BJ (cell line): ENCODE data around the gene CHST11. TPM values are rescaled to one million over a fixed set of nuclear protein-coding genes. Genes with fewer than 3 reads are reported as not detected.

Experiments
- CTCF ChIA-PET: fragments of 350-600 bp; formaldehyde crosslinking; extraction: SDS; loops from one replicate; lab custom pipeline; 2021; ENCODE audit warnings: antibody characterized with exemption, inconsistent platforms; lab: Yijun Ruan, JAX
- POLR2A ChIA-PET: fragments of 300-600 bp; sonication (Branson Sonifier 250); formaldehyde crosslinking; extraction: SDS; loops from one replicate; lab custom pipeline; 2021; ENCODE audit warnings: antibody characterized with exemption; lab: Charles Lee
- DNase-seq: peaks from one replicate; pipeline ENCODE4 v3.0.0-alpha.2; 2011; ENCODE audit warnings: low read depth
- H3K27me3 ChIP-seq: 2 replicates; pipeline ENCODE4 v1.6.0; 2011; ENCODE audit warnings: low read length; ENCODE audit not compliant: control insufficient read depth, insufficient read depth
- H3K36me3 ChIP-seq: 2 replicates; pipeline ENCODE4 v1.5.1; 2011; ENCODE audit warnings: low read length; ENCODE audit not compliant: control insufficient read depth, insufficient read depth
- H3K4me3 ChIP-seq: 2 replicates; pipeline ENCODE4 v1.5.1; 2011; ENCODE audit warnings: low read depth, mild to moderate bottlenecking, control low read depth, low read length
- polyA plus RNA-seq: library from polyadenylated mRNA; depleted of rRNA; stranded (reverse); fragments of >200 nt; gene quantifications from 2 replicates; pipeline ENCODE4 v1.2.3, GENCODE V29; 2011
- TF ChIP-seq, protein P1 (sequence below): IDR thresholded peaks from 2 replicates; pipeline ENCODE4 v1.5.1; 2011; ENCODE audit warnings: low read depth, mild to moderate bottlenecking, control low read depth, inconsistent platforms, low read length, moderate library complexity; ENCODE audit not compliant: insufficient read depth

Gene CHST11
- polyA plus RNA-seq, 1 experiment, result 7.3 TPM

- H3K27me3 ChIP-seq, result no peaks in the 10 kb centered on the region; the same call in 1 of the 2 replicates
- CTCF ChIA-PET, result interaction anchor here (0.6 to 2.1 kb wide), 2 partner anchors 13 to 15 kb away, joined by 3 to 4 read pairs; no protein-coding TSS in a partner anchor
- no peak overlapping the region for H3K4me3 ChIP-seq
- no peak for DNase-seq
- POLR2A ChIA-PET, result no interaction called here
- no peaks in the 10 kb centered on the region for H3K36me3 ChIP-seq
- TF ChIP-seq, protein P1, sequence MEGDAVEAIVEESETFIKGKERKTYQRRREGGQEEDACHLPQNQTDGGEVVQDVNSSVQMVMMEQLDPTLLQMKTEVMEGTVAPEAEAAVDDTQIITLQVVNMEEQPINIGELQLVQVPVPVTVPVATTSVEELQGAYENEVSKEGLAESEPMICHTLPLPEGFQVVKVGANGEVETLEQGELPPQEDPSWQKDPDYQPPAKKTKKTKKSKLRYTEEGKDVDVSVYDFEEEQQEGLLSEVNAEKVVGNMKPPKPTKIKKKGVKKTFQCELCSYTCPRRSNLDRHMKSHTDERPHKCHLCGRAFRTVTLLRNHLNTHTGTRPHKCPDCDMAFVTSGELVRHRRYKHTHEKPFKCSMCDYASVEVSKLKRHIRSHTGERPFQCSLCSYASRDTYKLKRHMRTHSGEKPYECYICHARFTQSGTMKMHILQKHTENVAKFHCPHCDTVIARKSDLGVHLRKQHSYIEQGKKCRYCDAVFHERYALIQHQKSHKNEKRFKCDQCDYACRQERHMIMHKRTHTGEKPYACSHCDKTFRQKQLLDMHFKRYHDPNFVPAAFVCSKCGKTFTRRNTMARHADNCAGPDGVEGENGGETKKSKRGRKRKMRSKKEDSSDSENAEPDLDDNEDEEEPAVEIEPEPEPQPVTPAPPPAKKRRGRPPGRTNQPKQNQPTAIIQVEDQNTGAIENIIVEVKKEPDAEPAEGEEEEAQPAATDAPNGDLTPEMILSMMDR, result no peak
Observed at GRCh38 chr12:104747955-104748354, 291.2 kb downstream of the CHST11 start.

- DNase-seq, result no peak
- Histone ChIP-seq H3K27me3 (no peaks in the 10 kb centered on the region; the same call in 1 of the 2 replicates), H3K4me3 (no peak overlapping the region), H3K36me3 (no peaks in the 10 kb centered on the region)
- ChIA-PET POLR2A (no interaction called here), CTCF (interaction anchor here (2.1 kb wide), 1 partner anchor 13 kb away, joined by 4 read pairs; no protein-coding TSS in a partner anchor)
- TF ChIP-seq, protein P1, result no peak
Observed at GRCh38 chr12:104748356-104748755, 291.6 kb downstream of the CHST11 start.

DNA sequence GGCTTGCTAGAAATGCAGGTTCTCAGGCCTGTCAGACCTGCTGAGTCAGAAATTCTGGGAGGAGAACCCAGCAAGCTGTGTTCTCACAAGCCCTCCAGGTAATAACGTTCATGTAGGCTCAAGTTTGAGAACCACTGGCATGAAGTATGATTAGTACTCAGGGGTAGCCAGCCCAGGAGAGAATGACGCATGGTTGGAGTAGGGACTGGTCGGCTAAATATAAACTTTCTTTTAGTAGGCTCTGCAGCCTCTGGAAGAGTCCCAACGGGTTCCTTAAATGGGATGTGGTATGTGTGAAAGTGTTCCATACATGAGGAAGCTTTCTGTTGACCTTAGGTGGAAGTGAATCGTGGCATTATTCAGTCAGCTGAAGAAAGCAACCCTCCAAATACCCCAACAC lies 292.0 kb downstream of the CHST11 start:
- TF ChIP-seq, protein P1, result no peak
- no peaks in the 10 kb centered on the region for H3K36me3 ChIP-seq
- H3K4me3 ChIP-seq, result no peak overlapping the region
- ChIA-PET CTCF (interaction anchor here (1.6 to 2.1 kb wide), 3 partner anchors 8 to 367 kb away, joined by 4 to 5 read pairs (median 5); no protein-coding TSS in a partner anchor), POLR2A (no interaction called here)
- no peaks in the 10 kb centered on the region; the same call in 1 of the 2 replicates for H3K27me3 ChIP-seq
- no peak for DNase-seq

GRCh38 chr12:104749545-104749944 lies 292.8 kb downstream of the CHST11 start:
- ChIA-PET CTCF (interaction anchor here (0.8 to 2.1 kb wide), 6 partner anchors 9 to 368 kb away, joined by 3 to 5 read pairs (median 4); no protein-coding TSS in a partner anchor), POLR2A (interaction anchor here (0.7 kb wide), 1 partner anchor 612 kb away, joined by 4 read pairs; the partner anchor contains the start of gene NFYB)
- no peaks in the 10 kb centered on the region for H3K36me3 ChIP-seq

GRCh38 chr12:104750061-104750460 lies 293.3 kb downstream of the CHST11 start:
- DNase-seq, result peak; percentile 23
- no peaks in the 10 kb centered on the region for H3K36me3 ChIP-seq
- ChIA-PET CTCF (interaction anchor here (0.8 to 1.9 kb wide), 5 partner anchors 9 to 368 kb away, joined by 3 to 5 read pairs (median 5); no protein-coding TSS in a partner anchor), POLR2A (interaction anchor here (0.6 to 0.7 kb wide), 2 partner anchors 209 to 612 kb away, joined by 4 read pairs; partner anchors contain the start of gene NFYB)
- TF ChIP-seq, protein P1, result no peak
- H3K27me3 ChIP-seq, result no peaks in the 10 kb centered on the region; the same call in 1 of the 2 replicates
- no peak overlapping the region for H3K4me3 ChIP-seq

More at GRCh38 chr12:104749545-104749944, 292.8 kb downstream of the CHST11 start:
- Histone ChIP-seq H3K4me3 (no peak overlapping the region), H3K27me3 (no peaks in the 10 kb centered on the region; the same call in 1 of the 2 replicates)
- DNase-seq, result no peak
- TF ChIP-seq, protein P1, result no peak
